HepG2 (cell line): ENCODE data around the gene BANK1. TPM values are rescaled to one million over a fixed set of nuclear protein-coding genes. Genes with fewer than 3 reads are reported as not detected.

Experiments
- ATAC-seq: fragments of 200-7000 bp; cut with Tn5 transposase; 3 replicates; pipeline ENCODE4 v1.9.1; 2020; ENCODE audit warnings: mild to moderate bottlenecking, moderate library complexity
- BruUV-seq: library from RNA; stranded (reverse); fragments of 400-500 nt; replicated peaks from 2 replicates; lab custom pipeline; 2021; lab: Mats Ljungman, UMichigan
- CTCF ChIA-PET: fragments of 300-600 bp; formaldehyde crosslinking; extraction: SDS; loops from one replicate; lab custom pipeline; 2021; ENCODE audit warnings: low total read pairs, inconsistent platforms, low intra/inter-chr PET ratio; lab: Yijun Ruan, JAX
- POLR2A ChIA-PET: fragments of 350-600 bp; sonication (Branson Sonifier 250); formaldehyde crosslinking; loops from one replicate; lab custom pipeline; 2020; ENCODE audit warnings: antibody characterized with exemption, inconsistent platforms; lab: Yijun Ruan, JAX
- DNase-seq: peaks from one replicate; pipeline ENCODE4 v3.0.0-alpha.2; 2015; ENCODE audit warnings: low spot score
- FAIRE-seq: peaks from 3 replicates; lab custom pipeline; 2011; peaks lifted over from hg19 to GRCh38; lab: Jason Lieb, UNC
- H2AFZ ChIP-seq: one replicate; pipeline ENCODE4 v1.6.1; 2011; ENCODE audit warnings: low read length, inconsistent platforms
- H3K27ac ChIP-seq: fragments of 300-600 bp; 3 replicates; pipeline ENCODE4 v1.8.0; 2011; ENCODE audit warnings: mixed run types, mild to moderate bottlenecking, mixed read lengths, low read length, inconsistent platforms; ENCODE audit not compliant: insufficient read depth; ENCODE audit errors: extremely low read length
- H3K27me3 ChIP-seq, 2 experiments: fragments of 200-600 bp in 1 of 2; 2 replicates in 1 of 2; 3 replicates in 1 of 2; pipeline versions ENCODE4 v1.6.0 to v1.8.0; 2011; ENCODE audit warnings: low read length in 2 of 2, mild to moderate bottlenecking in 2 of 2, moderate library complexity in 2 of 2, inconsistent platforms in 1 of 2; ENCODE audit not compliant: insufficient read depth in 2 of 2, control insufficient read depth in 1 of 2
- H3K36me3 ChIP-seq, 2 experiments: fragments of 200-600 bp in 1 of 2; replicated peaks in 1 of 2; 2 replicates in 1 of 2; 3 replicates in 1 of 2; pipeline versions ENCODE4 v1.5.1 to v1.8.0; 2011; ENCODE audit warnings: low read length in 2 of 2, inconsistent platforms in 1 of 2; ENCODE audit not compliant: insufficient read depth in 2 of 2, control insufficient read depth in 1 of 2
- H3K4me1 ChIP-seq: 2 replicates; pipeline ENCODE4 v1.5.1; 2012; ENCODE audit warnings: low read length, inconsistent platforms; ENCODE audit not compliant: insufficient read depth
- H3K4me2 ChIP-seq: 2 replicates; pipeline ENCODE4 v1.6.0; 2011; ENCODE audit warnings: low read depth, low read length, inconsistent platforms
- H3K4me3 ChIP-seq, 3 experiments: fragments of 200-600 bp in 1 of 3; sonication (generic), shearing (Covaris generic) in 1 of 3; replicated peaks in 1 of 3; 2 replicates each; pipeline ENCODE4 v1.5.1; 2011 to 2016; ENCODE audit warnings: low read length in 3 of 3, inconsistent platforms in 2 of 3, low read depth in 2 of 3, mild to moderate bottlenecking in 2 of 3, control low read depth in 1 of 3, mixed read lengths in 1 of 3; ENCODE audit not compliant: insufficient read depth in 1 of 3
- H3K79me2 ChIP-seq: one replicate; pipeline ENCODE4 v1.6.1; 2011; ENCODE audit warnings: low read length, inconsistent platforms; ENCODE audit not compliant: insufficient read depth
- H3K9ac ChIP-seq: 2 replicates; pipeline ENCODE4 v1.6.0; 2011; ENCODE audit warnings: mild to moderate bottlenecking, low read depth, low read length, inconsistent platforms; ENCODE audit not compliant: insufficient read depth
- H3K9me3 ChIP-seq: 2 replicates; pipeline ENCODE4 v1.5.1; 2012; ENCODE audit warnings: mild to moderate bottlenecking, low read length
- H4K20me1 ChIP-seq: 2 replicates; pipeline ENCODE4 v1.6.0; 2011; ENCODE audit warnings: inconsistent platforms, mild to moderate bottlenecking, low read length, moderate library complexity; ENCODE audit not compliant: insufficient read depth
- ASH2L ChIP-seq: fragments of 300-600, 200-600 bp; sonication (generic); IDR thresholded peaks from 2 replicates; pipeline ENCODE4 v1.7.0; 2017; ENCODE audit warnings: low read depth, mild to moderate bottlenecking, moderate library complexity, mixed read lengths, low read length; ENCODE audit not compliant: insufficient read length
- E2F1 ChIP-seq: sonication (generic); formaldehyde crosslinking; IDR thresholded peaks from 2 replicates; pipeline ENCODE4 v1.5.0; 2020; ENCODE audit warnings: missing genetic modification reagents
- IRX3 ChIP-seq: sonication (generic); formaldehyde crosslinking; IDR thresholded peaks from 2 replicates; pipeline ENCODE4 v1.8.1; 2023; ENCODE audit warnings: mild to moderate bottlenecking, low read depth, missing genetic modification reagents, borderline replicate concordance
- RAD51 ChIP-seq: fragments of 450-650 bp; IDR thresholded peaks from 2 replicates; pipeline ENCODE4 v1.6.1; 2016; ENCODE audit warnings: borderline replicate concordance
- SSRP1 ChIP-seq: IDR thresholded peaks from 2 replicates; pipeline ENCODE4 v1.6.1; 2016; ENCODE audit warnings: control low read depth
- ZNF121 ChIP-seq: sonication (generic); formaldehyde crosslinking; IDR thresholded peaks from 2 replicates; pipeline ENCODE4 v1.5.0; 2020; ENCODE audit warnings: mild to moderate bottlenecking, missing genetic modification reagents
- ZNF282 ChIP-seq: fragments of 450-650 bp; IDR thresholded peaks from 2 replicates; pipeline ENCODE4 v1.6.1; 2018; ENCODE audit not compliant: partially characterized antibody
- ZNF331 ChIP-seq: sonication (generic); formaldehyde crosslinking; IDR thresholded peaks from 2 replicates; pipeline ENCODE4 v1.4.0; 2020; ENCODE audit warnings: missing genetic modification reagents
- WGBS: methylation state at CpG from one replicate; pipeline ENCODE4 v1.1.6; 2017; ENCODE audit warnings: low lambda C conversion rate; 5-methylcytosine and 5-hydroxymethylcytosine counted together
- in situ Hi-C: cut with HindIII; loops from 2 replicates; pipeline ENCODE4 v1.10.0; 2017; ENCODE audit warnings: low pct_unique_long_range_greater_than_20kb; ENCODE audit not compliant: extremely low pct_ligation_motif_present
- intact Hi-C: fragments of 100-400 bp; cut with micrococcal nuclease; formaldehyde crosslinking; loops from one replicate; pipeline ENCODE4 v1.10.0; 2022; ENCODE audit not compliant: unreplicated experiment
- polyA plus RNA-seq, 8 experiments: library from polyadenylated mRNA; depleted of rRNA in 3 of 8; stranded (reverse) in 7 of 8; unstranded in 1 of 8; fragments of >200 nt; fragmentation: Illumina TruSeq in 4 of 8; extraction: Trizol in 4 of 8; gene quantifications; 2 replicates each; pipeline versions ENCODE4 v1.2.1 to v1.2.3, GENCODE V29; 2011 to 2016; ENCODE audit warnings: low read depth in 4 of 8, missing spikeins in 1 of 8, mixed read lengths in 1 of 8; ENCODE audit not compliant: insufficient read depth in 1 of 8
- total RNA-seq, 5 experiments: library from RNA; depleted of rRNA; stranded (reverse); fragments of >200 nt; fragmentation: Illumina TruSeq; extraction: Trizol; gene quantifications; 2 replicates each; pipeline ENCODE4 v1.2.3, GENCODE V29; 2016; ENCODE audit warnings: low read depth in 1 of 5
- TF ChIP-seq, protein P1 (sequence below): sonication (generic); formaldehyde crosslinking; IDR thresholded peaks from 2 replicates; pipeline ENCODE4 v1.4.0; 2020; ENCODE audit warnings: mild to moderate bottlenecking, missing genetic modification reagents

BANK1 gene
- total and polyA plus RNA-seq, 2 of the 13 experiments (the other 11 are each of a cell fraction or from before 2014, with no cell fraction given): 0.15 TPM; not detected in 1

GRCh38 chr4:102022343-102022742 lies 231.8 kb downstream of the BANK1 start (continued):
- TF ChIP-seq ZNF331 (CRISPR knock-in tag): no peak
- no peak for TF ChIP-seq ZNF121 (CRISPR knock-in tag)

DNA sequence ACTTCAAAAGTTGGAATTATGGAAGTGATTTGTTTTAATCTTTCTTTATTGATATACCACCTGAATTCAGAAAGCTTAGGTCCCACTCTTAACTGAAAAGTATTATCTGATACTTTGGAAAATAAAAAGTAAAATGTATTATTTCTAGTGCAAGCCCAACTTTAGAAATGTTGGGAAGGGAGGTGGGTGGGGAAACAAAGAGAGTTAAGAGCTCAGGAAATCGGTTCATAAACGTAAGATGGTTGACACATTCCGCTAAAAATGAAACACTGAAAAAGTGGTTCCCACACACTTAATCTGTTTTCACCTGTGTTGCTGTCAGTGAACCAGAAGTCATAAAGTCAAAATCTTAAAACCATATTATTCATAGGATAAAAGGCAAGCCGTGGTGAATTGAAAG lies 237.4 kb downstream of the BANK1 start:
- 40% methylated on average over 4 of the region's 4 CpGs for WGBS
- in situ Hi-C loops: no loop called here
- Histone ChIP-seq H3K4me3 (no peak overlapping the region), H3K36me3 (no peaks in the 10 kb centered on the region), H4K20me1 (no peaks in the 10 kb centered on the region), H3K79me2 (no peaks in the 10 kb centered on the region), H3K27me3 (no peaks in the 10 kb centered on the region; a peak in 1 of 5 replicates), H3K4me1 (no peaks in the 10 kb centered on the region), H2AFZ (no peak overlapping the region), H3K27ac (no peak overlapping the region), H3K9me3 (no peaks in the 10 kb centered on the region), H3K4me2 (no peak overlapping the region), H3K9ac (no peak overlapping the region)
- no peak for ATAC-seq
- CTCF ChIA-PET: no interaction called here
- no peak for FAIRE-seq
- no peak for TF ChIP-seq SSRP1
- no peak for TF ChIP-seq RAD51
- TF ChIP-seq IRX3 (CRISPR knock-in tag): no peak
- TF ChIP-seq, protein P1, sequence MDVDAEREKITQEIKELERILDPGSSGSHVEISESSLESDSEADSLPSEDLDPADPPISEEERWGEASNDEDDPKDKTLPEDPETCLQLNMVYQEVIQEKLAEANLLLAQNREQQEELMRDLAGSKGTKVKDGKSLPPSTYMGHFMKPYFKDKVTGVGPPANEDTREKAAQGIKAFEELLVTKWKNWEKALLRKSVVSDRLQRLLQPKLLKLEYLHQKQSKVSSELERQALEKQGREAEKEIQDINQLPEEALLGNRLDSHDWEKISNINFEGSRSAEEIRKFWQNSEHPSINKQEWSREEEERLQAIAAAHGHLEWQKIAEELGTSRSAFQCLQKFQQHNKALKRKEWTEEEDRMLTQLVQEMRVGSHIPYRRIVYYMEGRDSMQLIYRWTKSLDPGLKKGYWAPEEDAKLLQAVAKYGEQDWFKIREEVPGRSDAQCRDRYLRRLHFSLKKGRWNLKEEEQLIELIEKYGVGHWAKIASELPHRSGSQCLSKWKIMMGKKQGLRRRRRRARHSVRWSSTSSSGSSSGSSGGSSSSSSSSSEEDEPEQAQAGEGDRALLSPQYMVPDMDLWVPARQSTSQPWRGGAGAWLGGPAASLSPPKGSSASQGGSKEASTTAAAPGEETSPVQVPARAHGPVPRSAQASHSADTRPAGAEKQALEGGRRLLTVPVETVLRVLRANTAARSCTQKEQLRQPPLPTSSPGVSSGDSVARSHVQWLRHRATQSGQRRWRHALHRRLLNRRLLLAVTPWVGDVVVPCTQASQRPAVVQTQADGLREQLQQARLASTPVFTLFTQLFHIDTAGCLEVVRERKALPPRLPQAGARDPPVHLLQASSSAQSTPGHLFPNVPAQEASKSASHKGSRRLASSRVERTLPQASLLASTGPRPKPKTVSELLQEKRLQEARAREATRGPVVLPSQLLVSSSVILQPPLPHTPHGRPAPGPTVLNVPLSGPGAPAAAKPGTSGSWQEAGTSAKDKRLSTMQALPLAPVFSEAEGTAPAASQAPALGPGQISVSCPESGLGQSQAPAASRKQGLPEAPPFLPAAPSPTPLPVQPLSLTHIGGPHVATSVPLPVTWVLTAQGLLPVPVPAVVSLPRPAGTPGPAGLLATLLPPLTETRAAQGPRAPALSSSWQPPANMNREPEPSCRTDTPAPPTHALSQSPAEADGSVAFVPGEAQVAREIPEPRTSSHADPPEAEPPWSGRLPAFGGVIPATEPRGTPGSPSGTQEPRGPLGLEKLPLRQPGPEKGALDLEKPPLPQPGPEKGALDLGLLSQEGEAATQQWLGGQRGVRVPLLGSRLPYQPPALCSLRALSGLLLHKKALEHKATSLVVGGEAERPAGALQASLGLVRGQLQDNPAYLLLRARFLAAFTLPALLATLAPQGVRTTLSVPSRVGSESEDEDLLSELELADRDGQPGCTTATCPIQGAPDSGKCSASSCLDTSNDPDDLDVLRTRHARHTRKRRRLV (CRISPR knock-in tag): no peak
- TF ChIP-seq E2F1: no peak
- TF ChIP-seq ZNF282: no peak
- no peak for TF ChIP-seq ASH2L
- no TSS peak for BruUV-seq
- POLR2A ChIA-PET: no interaction called here
- intact Hi-C loops: no loop called here
- no peak for DNase-seq
